HG02610 (cell line): Measurements from ENCODE around the gene ADCY1.
"Not testable (repeated sequence)": the region's sequence is repeated elsewhere in the genome, so short reads cannot be mapped to it uniquely, and the experiment has no call there.

ENCODE experiments used
- ATAC-seq: cut with Tn5 transposase; IDR thresholded peaks from one replicate; pipeline ENCODE4 v1.9.1; 2021; ENCODE audit warnings: mild to moderate bottlenecking, moderate library complexity; ENCODE audit not compliant: unreplicated experiment

ADCY1 gene

GRCh38 chr7:45726883-45727282 lies 152.7 kb downstream of the ADCY1 start:
- ATAC-seq: no peak

DNA sequence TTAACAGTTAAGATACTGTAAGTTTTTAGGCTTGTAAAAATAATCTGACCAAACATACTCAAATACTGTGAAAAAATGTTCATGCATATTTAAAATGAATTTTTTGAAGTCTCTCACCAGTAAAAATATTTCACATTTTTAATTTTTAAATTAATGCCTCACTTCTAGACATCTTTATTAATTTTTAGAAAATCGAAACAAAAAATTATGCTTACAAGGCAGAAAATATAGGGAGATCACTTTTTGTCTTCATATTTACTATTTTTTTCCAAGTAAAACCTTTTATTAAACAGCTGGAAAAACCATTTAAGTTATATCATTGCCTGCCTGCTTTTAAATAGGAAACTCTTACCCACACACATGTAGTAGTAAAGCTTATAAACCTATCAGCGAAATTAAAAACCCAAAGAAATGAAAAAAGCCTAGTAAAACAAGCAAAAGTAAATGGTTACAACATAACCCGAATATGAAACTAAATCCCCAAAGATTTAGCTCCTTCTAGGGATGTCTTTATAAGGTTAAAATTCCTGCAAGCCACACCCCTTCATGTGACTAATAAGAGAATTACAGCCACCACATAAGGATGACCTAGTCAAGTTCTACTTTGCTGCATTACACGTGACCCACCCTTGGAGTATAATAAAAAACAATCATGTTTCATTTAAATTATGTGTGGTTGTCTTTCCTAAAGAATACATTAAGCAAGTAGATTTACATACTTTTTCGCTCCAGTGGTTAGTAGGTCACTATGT lies 157.7 kb downstream of the ADCY1 start:
- not testable (repeated sequence) for ATAC-seq

- ATAC-seq: not testable (repeated sequence)
Measured at GRCh38 chr7:45738920-45739319, 164.8 kb downstream of the ADCY1 start.

- not testable (repeated sequence) for ATAC-seq
Measured at GRCh38 chr7:45740573-45740972, 166.4 kb downstream of the ADCY1 start.

GRCh38 chr7:45748976-45749375 lies 174.8 kb downstream of the ADCY1 start:
- ATAC-seq: not testable (repeated sequence)

- ATAC-seq: not testable (repeated sequence)
Measured at GRCh38 chr7:45751352-45751751, 177.2 kb downstream of the ADCY1 start.

DNA sequence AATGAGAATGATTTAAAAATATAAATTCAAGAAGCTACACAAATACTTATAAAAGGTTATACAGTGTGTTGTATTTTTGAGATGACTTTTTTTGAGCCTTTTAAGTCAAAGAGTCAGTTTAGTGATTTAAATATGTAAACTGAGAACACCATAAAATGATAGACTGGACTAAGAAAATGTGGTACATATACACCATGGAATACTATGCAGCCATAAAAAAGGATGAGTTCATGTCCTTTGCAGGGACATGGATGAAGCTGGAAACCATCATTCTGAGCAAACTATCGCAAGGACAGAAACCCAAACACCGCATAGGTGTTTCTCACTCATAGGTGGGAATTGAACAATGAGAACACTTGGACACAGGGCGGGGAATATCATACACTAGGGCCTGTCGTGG lies 182.2 kb downstream of the ADCY1 start:
- ATAC-seq: not testable (repeated sequence)

GRCh38 chr7:45756757-45757156 lies 182.6 kb downstream of the ADCY1 start:
- not testable (repeated sequence) for ATAC-seq

DNA sequence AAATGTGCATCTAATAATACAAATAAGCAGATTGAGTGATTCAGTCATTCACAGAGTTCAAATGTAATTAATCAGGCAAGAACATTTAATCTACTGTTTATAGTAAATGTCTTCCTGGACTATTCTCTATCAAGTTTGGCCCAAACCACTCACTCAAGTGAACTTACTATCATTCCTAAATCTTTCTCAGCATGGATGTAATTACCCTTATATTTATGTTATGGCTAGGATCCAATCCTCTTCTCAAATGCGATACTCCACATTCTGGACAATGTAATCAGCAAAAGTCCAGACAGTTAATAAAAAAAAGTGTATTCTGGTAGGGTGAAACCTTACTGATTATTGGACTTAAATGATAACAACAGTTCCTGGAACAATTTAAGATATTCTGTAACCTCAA lies 185.3 kb downstream of the ADCY1 start:
- ATAC-seq: not testable (repeated sequence)

- not testable (repeated sequence) for ATAC-seq
Measured at GRCh38 chr7:45761545-45762205, 187.5 kb downstream of the ADCY1 start.

DNA sequence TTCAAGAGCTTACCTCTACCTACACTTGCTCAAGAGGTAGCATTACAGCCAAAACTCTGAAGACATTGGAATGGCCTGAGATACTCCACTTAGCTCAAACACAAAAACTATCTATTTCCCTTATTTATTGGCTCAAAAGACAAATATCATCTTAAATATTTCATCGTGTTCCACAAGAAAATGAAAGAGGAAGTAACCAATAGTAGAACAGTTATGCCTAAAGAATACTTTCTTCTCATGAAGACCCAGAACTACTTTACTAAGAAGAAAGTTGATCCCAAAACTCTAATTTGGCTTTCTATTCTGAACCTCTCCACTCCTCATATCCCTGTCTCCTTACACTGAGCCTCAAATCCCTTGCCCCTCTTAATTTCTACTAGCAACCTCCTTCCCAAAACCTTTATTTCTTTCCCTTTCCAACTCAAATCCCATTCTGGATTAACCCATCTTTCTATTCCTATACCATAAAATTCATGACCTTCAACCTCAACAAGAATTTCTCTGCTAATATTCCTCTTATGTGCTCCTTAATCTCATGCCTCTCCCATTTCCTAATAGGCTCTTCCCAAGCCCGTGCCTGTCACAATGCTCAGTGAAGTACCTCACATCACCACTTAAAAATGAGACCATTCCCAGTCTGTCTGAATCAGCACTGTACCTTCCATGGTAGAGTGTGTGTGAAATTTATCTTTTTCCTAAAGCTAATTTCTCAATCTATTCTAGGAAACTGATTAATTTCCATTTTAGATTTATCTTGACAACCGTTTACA lies 188.2 kb downstream of the ADCY1 start:
- not testable (repeated sequence) for ATAC-seq

- peak; percentile 100 for ATAC-seq
Measured at GRCh38 chr7:45768516-45769394, 194.6 kb downstream of the ADCY1 start.

DNA sequence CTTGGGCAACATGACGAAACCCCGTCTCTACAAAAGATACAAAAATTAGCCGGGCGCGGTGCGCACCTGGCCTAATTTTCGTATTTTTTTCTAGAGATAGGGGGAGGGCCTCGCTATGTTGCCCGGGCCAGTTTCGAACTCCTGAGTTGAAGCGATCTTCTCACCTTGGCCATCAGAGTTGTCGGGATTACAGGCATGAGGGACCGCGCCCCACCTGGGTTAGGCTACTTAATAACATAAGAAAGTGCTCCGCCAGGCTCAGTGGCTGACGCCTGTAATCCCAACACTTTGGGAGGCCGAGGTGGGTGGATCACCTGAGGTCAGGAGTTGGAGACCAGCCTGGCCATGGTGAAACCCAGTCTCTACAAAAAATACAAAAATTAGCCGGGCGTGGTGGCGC lies 195.5 kb downstream of the ADCY1 start:
- ATAC-seq: not testable (repeated sequence)
